ENCODE measurements around the gene MSI2. TPM values are rescaled to one million over a fixed set of nuclear protein-coding genes. Genes with fewer than 3 reads are reported as not detected.

Gene MSI2
- total and polyA plus RNA-seq, 8 donors: 35.0 to 49.5 (median 47.5) TPM

- H3K9me3 ChIP-seq: no peaks in the 10 kb centered on the region
- H3K4me1 ChIP-seq: peaks cover 6 to 7% of the 10 kb centered on the region in 2 donors
- intact Hi-C loops (cut with DNase I): no loop called here
- ATAC-seq (no peak), DNase-seq (no peak)
- H3K4me3 ChIP-seq: no peak overlapping the region
- peaks cover 0 to 21% of the 10 kb centered on the region in 2 donors for H3K27me3 ChIP-seq
- H3K27ac ChIP-seq: no peak overlapping the region
- TF ChIP-seq, protein P1, sequence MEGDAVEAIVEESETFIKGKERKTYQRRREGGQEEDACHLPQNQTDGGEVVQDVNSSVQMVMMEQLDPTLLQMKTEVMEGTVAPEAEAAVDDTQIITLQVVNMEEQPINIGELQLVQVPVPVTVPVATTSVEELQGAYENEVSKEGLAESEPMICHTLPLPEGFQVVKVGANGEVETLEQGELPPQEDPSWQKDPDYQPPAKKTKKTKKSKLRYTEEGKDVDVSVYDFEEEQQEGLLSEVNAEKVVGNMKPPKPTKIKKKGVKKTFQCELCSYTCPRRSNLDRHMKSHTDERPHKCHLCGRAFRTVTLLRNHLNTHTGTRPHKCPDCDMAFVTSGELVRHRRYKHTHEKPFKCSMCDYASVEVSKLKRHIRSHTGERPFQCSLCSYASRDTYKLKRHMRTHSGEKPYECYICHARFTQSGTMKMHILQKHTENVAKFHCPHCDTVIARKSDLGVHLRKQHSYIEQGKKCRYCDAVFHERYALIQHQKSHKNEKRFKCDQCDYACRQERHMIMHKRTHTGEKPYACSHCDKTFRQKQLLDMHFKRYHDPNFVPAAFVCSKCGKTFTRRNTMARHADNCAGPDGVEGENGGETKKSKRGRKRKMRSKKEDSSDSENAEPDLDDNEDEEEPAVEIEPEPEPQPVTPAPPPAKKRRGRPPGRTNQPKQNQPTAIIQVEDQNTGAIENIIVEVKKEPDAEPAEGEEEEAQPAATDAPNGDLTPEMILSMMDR (IDR thresholded peaks at IDR 0.05): no peak
- no peaks in the 10 kb centered on the region for H3K36me3 ChIP-seq
These were observed 293.1 kb downstream of the MSI2 start for GRCh38 chr17:57549468-57549867.

- peaks cover 0 to 21% of the 10 kb centered on the region in 2 donors for H3K27me3 ChIP-seq
- no peaks in the 10 kb centered on the region for H3K9me3 ChIP-seq
- no peak for ATAC-seq
- intact Hi-C loops (cut with DNase I): no loop called here
- DNase-seq: no peak
- no peak overlapping the region for H3K4me3 ChIP-seq
- no peak overlapping the region for H3K27ac ChIP-seq
- TF ChIP-seq, protein P1 (IDR thresholded peaks at IDR 0.05): no peak
- no peaks in the 10 kb centered on the region for H3K36me3 ChIP-seq
- peaks cover 6 to 7% of the 10 kb centered on the region in 2 donors for H3K4me1 ChIP-seq
These were observed 293.7 kb downstream of the MSI2 start for GRCh38 chr17:57550016-57550415.

DNA sequence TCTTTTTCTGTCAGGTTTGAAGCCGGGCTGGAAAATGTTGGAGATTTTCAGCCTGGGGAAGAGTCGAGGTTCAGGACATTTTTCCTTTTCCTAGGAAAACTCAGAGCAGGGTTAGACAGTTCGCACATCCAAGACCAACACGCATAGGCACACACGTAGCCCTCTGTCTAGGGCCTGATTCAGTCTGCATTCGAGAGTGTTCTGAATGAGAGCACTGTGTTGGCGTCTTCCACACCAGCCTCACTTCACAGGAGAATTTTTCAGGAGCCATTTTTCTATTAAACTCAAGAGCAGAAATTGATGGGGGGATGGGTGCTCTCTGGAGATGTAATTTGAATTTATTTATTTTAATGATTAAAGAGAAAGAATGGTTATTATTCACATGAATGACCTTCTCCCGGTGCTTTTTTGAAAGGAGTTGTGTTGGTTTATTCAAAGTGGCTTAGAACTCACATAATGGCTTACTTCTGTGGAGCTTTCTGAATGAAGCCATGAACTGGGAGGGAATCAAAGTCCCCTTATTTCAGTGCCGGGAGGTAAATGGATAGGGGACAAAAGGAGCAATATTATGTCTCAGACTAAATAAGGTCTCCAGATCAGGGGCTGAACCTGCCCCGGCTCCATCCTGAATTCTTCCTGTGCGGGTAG, 294.5 kb downstream of the MSI2 start:
- Histone ChIP-seq H3K4me1 (peaks cover 6 to 7% of the 10 kb centered on the region in 2 donors), H3K4me3 (no peak overlapping the region), H3K36me3 (no peaks in the 10 kb centered on the region), H3K27ac (no peak overlapping the region), H3K27me3 (peaks cover 0 to 21% of the 10 kb centered on the region in 2 donors), H3K9me3 (no peaks in the 10 kb centered on the region)
- intact Hi-C loops (cut with DNase I): no loop called here
- TF ChIP-seq, protein P1 (IDR thresholded peaks at IDR 0.05): no peak
- DNase-seq (no peak), ATAC-seq (no peak)

GRCh38 chr17:57551321-57552079, 295.2 kb downstream of the MSI2 start:
- no peaks in the 10 kb centered on the region for H3K36me3 ChIP-seq
- peaks cover 0 to 21% of the 10 kb centered on the region in 2 donors for H3K27me3 ChIP-seq
- no peak for ATAC-seq
- H3K27ac ChIP-seq: no peak overlapping the region
- H3K9me3 ChIP-seq: no peaks in the 10 kb centered on the region
- intact Hi-C loops (cut with DNase I): no loop called here
- peaks cover 6 to 7% of the 10 kb centered on the region in 2 donors for H3K4me1 ChIP-seq
- TF ChIP-seq, protein P1 (IDR thresholded peaks at IDR 0.05): no peak
- DNase-seq: no peak
- H3K4me3 ChIP-seq: no peak overlapping the region

GRCh38 chr17:57552114-57552624, 295.8 kb downstream of the MSI2 start:
- intact Hi-C loops (cut with DNase I): no loop called here
- H3K27ac ChIP-seq: no peak overlapping the region
- peak in 3 of 4 donors; percentile 51 to 83 (median 61) for DNase-seq
- ATAC-seq: no peak
- no peak overlapping the region for H3K4me3 ChIP-seq
- peaks cover 0 to 21% of the 10 kb centered on the region in 2 donors for H3K27me3 ChIP-seq
- TF ChIP-seq, protein P1 (IDR thresholded peaks at IDR 0.05): peak in 1 of 2 donors; percentile 31
- no peaks in the 10 kb centered on the region for H3K36me3 ChIP-seq
- H3K4me1 ChIP-seq: peaks cover 6 to 7% of the 10 kb centered on the region in 2 donors
- no peaks in the 10 kb centered on the region for H3K9me3 ChIP-seq

Measured in left lung (tissue), 10 donors.